GM10847 (cell line): ENCODE measurements around the gene RMC1.

Source experiments
- POLR2A ChIP-seq: IDR thresholded peaks from 2 replicates; pipeline ENCODE4 v1.6.1; 2011; ENCODE audit not compliant: insufficient read length; ENCODE audit errors: extremely low read depth

The RMC1 gene

GRCh38 chr18:23523429-23524212 is 20.3 kb downstream of the RMC1 start:
- TF ChIP-seq POLR2A: no peak

- no peak for TF ChIP-seq POLR2A
These were observed 20.9 kb downstream of the RMC1 start for GRCh38 chr18:23524213-23524707.

- no peak for TF ChIP-seq POLR2A
These were observed 23.3 kb downstream of the RMC1 start for GRCh38 chr18:23526501-23527063.

GRCh38 chr18:23528580-23529472 is 25.5 kb downstream of the RMC1 start:
- TF ChIP-seq POLR2A: no peak

- no peak for TF ChIP-seq POLR2A
These were observed 26.3 kb downstream of the RMC1 start for GRCh38 chr18:23529604-23530003.

GRCh38 chr18:23530195-23530594 is 26.9 kb downstream of the RMC1 start:
- TF ChIP-seq POLR2A: no peak

- no peak for TF ChIP-seq POLR2A
These were observed 28.6 kb downstream of the RMC1 start for GRCh38 chr18:23531912-23532311.

GRCh38 chr18:23532848-23533247 is 29.5 kb downstream of the RMC1 start:
- TF ChIP-seq POLR2A: no peak

GRCh38 chr18:23534276-23534675 is 31.0 kb downstream of the RMC1 start:
- TF ChIP-seq POLR2A: no peak

- no peak for TF ChIP-seq POLR2A
These were observed 32.9 kb downstream of the RMC1 start for GRCh38 chr18:23536204-23536603.

- no peak for TF ChIP-seq POLR2A
These were observed 34.0 kb downstream of the RMC1 start for GRCh38 chr18:23537274-23537673.

GRCh38 chr18:23538001-23538400 is 34.7 kb downstream of the RMC1 start:
- TF ChIP-seq POLR2A: no peak

GRCh38 chr18:23538870-23539269 is 35.6 kb downstream of the RMC1 start:
- TF ChIP-seq POLR2A: no peak

- no peak for TF ChIP-seq POLR2A
These were observed 36.0 kb downstream of the RMC1 start for GRCh38 chr18:23539296-23539695.

- TF ChIP-seq POLR2A: no peak
These were observed 36.7 kb downstream of the RMC1 start for GRCh38 chr18:23539911-23540525.

GRCh38 chr18:23540867-23541266 is 37.6 kb downstream of the RMC1 start:
- no peak for TF ChIP-seq POLR2A
